ENCODE measurements around the gene SEMA3D.

SEMA3D gene

DNA sequence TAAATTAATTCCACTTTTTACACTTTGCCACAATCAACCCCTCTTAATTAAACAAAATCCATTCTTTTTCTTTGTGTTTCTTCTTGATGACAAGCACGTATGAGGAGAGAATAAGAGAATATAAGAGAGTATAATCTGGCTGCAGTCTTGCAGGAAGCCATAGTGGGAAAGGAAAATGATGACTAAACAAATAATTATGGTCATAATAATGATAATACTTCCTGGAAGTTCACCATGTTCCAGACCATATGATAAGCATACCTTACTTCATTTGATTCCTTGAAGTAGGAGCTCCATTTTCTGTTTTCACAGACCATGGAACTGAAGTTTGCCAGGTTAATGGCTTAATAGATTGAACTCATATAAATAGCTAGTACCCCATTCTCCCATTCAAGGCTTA is 237.8 kb downstream of the SEMA3D start:
- no peak overlapping the region for H3K27ac ChIP-seq
- TF ChIP-seq, protein P1, sequence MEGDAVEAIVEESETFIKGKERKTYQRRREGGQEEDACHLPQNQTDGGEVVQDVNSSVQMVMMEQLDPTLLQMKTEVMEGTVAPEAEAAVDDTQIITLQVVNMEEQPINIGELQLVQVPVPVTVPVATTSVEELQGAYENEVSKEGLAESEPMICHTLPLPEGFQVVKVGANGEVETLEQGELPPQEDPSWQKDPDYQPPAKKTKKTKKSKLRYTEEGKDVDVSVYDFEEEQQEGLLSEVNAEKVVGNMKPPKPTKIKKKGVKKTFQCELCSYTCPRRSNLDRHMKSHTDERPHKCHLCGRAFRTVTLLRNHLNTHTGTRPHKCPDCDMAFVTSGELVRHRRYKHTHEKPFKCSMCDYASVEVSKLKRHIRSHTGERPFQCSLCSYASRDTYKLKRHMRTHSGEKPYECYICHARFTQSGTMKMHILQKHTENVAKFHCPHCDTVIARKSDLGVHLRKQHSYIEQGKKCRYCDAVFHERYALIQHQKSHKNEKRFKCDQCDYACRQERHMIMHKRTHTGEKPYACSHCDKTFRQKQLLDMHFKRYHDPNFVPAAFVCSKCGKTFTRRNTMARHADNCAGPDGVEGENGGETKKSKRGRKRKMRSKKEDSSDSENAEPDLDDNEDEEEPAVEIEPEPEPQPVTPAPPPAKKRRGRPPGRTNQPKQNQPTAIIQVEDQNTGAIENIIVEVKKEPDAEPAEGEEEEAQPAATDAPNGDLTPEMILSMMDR (conservative IDR thresholded peaks at IDR 0.05), result no peak

GRCh38 chr7:84948634-84949033 is 238.2 kb downstream of the SEMA3D start:
- no peak overlapping the region for H3K27ac ChIP-seq
- TF ChIP-seq, protein P1 (conservative IDR thresholded peaks at IDR 0.05), result no peak

GRCh38 chr7:84946549-84946948 is 240.3 kb downstream of the SEMA3D start:
- TF ChIP-seq, protein P1 (conservative IDR thresholded peaks at IDR 0.05), result no peak

More at GRCh38 chr7:84946549-84946948, 240.3 kb downstream of the SEMA3D start:
- H3K27ac ChIP-seq, result no peak overlapping the region

Data from VCaP (cell line).